ENCODE measurements around the gene ABCF1.

ABCF1 gene

DNA sequence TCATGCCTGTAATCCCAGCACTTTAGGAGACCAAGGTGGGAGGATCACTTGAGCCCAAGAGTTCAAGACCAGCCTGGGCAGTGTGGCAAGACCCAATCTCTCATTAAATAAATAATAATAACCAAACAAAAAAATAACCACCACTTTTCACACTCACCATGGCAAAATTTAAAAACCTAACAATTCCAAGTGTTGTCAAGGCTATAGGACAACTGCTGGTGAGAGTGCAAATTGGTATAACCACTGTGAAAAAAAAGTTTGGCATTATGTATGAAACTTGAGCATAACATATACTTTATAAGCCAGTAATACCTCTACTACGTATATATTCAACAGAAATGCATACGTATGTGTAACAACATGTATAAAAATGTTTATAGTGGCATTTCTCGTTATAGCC, 10.3 kb upstream of the ABCF1 start:
- no peak for DNase-seq

DNA sequence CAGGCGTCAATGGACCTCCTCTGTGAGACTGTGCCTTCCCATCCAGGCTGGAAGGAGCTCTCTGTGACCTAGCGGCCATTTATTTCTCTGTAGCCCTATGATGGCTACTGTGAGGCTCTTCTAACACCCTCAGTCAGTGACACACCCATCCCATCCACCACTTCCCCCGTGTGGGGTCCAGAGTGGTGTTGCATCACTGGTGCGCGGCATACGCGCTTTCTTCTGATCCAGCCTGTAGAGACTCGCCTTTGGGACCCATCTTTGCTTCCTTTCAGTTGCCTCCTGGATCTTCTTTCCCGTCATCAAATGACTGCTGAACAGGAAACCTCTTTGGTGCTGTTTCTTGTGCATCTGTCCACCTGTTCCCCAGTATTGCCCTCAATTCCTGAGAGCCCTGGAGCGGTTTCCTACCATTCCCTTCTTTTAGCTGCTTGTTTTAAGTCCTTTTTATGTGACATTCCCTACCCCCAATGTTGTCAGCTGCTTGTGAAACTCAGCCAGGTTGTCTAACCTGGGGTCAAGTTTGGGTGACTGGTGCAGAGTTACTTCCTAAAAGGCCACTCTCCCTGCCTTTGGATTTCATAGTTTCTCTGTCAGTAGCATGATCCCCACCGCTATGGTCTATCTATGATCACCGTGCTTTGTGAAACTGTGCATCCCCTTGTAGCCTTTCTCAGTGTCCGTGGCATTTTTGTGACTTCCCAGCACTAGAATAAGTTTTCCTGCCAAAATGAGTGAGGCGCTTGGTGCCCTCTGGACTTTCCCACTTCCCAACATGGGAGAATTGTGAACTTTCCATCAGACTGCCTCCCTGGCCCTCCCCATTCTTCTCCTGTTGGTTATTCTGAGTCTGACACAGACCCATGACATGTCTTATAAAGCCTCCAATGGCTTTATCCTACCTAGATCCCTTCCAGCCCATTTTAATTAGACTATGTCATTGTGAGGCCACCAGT, 8.5 kb upstream of the ABCF1 start:
- no peak for DNase-seq

DNA sequence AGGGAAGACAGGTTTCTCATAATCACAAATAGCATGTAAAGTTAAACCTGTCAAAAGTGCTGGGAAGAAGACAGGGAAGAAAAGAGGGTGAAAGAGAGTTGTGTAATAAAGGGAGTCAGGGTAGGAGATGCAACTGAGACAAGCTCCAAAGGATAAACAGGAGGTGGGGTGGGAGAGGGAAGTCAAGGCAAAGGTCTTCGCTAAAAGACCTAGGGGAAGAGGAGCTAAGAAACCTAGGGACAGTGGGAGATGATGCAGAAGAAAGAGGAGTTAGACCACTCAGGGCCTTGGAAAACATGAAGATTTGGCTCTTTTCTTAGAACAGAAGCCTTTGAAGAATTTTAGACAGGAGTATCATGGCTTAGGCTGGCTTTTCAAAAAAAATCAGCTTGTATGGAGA, 7.1 kb upstream of the ABCF1 start:
- no peak for DNase-seq

- DNase-seq, result no peak
Measured at GRCh38 chr6:30565772-30566171, 5.5 kb upstream of the ABCF1 start.

DNA sequence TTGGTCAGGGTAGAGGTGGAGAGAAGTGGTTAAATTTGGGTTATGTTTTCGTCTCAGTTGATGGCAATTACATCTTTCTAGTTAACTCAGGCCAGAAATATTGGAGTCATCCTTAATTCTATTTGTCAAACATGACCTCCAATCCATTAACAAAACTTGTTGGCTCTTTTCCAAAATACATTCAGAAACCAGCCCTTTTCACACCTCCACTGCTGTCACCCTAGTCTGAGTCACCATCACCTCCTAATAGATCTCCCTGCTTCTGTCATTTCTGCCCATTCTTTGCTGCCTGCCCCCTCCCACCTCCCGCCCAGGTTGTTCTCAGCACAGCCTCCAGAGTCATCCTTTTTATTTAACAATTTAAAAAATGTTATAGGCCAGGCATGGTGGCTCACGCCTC, 3.0 kb upstream of the ABCF1 start:
- DNase-seq, result peak in 1 of 2 experiments; percentile 28

DNA sequence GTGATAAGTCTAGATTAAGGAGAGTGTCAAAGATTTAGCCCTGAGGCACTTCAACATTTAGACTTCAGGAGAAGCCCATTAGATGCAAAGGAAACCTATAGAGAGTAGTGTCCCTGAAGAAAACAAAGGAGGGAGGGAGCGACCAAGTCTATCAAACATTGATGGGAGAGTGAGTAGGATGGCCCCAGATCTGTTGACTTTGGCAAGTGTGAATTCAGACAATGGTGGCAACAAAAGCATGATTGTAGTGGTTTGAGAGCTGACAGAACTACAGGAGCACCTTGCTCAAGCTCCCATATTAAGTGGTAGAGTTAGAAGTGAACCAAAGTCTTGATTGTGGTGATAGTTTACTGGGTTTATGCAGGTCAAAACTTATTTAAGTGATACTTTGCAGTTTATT, 979 bp upstream of the ABCF1 start:
- DNase-seq, result no peak

- DNase-seq, result no peak
Measured at GRCh38 chr6:30570740-30571074, 535 bp upstream of the ABCF1 start.

GRCh38 chr6:30571762-30572082, 480 bp downstream of the ABCF1 start:
- DNase-seq, result no peak

- DNase-seq, result no peak
Measured at GRCh38 chr6:30572148-30572547, 906 bp downstream of the ABCF1 start.

GRCh38 chr6:30573113-30573512, 1.9 kb downstream of the ABCF1 start:
- no peak for DNase-seq

DNA sequence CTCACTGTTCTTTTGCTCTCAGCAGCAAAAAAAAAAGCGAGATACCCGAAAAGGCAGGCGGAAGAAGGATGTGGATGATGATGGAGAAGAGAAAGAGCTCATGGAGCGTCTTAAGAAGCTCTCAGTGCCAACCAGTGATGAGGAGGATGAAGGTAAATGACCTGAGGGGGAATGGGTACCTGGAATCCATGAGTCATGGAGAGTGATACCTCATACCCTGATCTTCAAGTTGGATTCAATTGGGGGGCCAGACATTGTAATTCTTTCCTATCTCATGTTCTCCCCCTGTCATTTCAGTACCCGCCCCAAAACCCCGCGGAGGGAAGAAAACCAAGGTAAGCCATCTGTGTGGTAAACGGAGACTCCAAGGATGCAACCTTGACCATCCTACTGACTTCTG, 6.8 kb downstream of the ABCF1 start:
- no peak for DNase-seq

DNA sequence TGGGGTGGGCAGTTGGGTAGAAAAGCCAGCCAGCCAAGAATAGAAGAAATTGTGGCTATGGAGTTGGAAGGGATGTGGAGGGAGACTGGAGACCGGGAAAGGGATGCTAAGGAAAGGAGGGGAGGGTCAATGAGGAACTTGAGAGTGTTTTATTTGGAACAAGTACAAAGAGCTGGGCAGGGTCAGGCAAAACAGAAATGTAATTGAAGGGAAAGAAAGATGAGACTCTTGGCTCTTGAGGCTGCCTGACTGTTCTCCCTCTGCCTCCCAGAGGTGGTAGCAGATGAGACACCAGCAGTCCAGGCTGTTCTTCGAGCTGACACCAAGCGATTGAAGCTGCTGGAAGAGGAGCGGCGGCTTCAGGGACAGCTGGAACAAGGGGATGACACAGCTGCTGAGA, 12.7 kb downstream of the ABCF1 start:
- DNase-seq, result no peak

GRCh38 chr6:30589754-30590358, 18.6 kb downstream of the ABCF1 start:
- no peak for DNase-seq

DNA sequence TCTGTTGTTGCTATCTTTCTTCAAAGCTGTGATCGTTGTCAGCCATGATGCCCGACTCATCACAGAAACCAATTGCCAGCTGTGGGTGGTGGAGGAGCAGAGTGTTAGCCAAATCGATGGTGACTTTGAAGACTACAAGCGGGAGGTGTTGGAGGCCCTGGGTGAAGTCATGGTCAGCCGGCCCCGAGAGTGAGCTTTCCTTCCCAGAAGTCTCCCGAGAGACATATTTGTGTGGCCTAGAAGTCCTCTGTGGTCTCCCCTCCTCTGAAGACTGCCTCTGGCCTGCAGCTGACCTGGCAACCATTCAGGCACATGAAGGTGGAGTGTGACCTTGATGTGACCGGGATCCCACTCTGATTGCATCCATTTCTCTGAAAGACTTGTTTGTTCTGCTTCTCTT, 19.3 kb downstream of the ABCF1 start:
- no peak for DNase-seq

- DNase-seq, result no peak
Measured at GRCh38 chr6:30591008-30591407, 19.8 kb downstream of the ABCF1 start.

- DNase-seq, result no peak
Measured at GRCh38 chr6:30592287-30592686, 21.0 kb downstream of the ABCF1 start.

GRCh38 chr6:30597315-30598144, 26.3 kb downstream of the ABCF1 start:
- peak; percentile 66 to 68 for DNase-seq

GRCh38 chr6:30598912-30599624, 27.8 kb downstream of the ABCF1 start:
- no peak for DNase-seq

DNA sequence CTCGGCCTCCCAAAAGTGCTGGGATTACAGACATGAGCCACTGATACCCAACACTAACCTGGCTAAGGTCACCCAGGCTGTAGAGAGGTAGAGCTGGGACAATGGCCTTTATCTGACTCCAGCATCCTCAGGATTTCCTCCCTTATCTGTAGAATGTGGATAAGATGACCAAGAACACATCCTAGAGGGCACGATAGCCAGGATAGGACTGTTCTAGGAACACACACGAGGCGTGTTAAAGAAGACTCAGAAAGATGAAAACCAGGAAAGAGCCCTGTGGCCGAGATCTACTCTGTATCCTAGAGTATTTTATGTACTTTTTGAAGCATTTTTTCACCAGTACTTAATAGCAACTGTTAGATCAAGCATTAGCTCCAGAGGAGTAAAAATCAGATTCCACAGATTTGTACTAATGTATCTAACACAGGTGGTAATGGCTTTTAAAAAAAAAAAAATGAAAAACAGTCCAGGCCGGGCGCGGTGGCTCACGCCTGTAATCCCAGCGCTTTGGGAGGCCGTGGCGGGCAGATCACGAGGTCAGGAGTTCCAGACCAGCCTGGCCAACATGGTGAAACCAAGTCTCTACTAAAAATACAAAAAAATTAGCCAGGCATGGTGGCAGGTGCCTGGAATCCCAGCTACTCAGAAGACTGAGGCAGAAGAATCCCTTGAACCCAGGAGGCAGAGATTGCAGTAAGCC, 28.5 kb downstream of the ABCF1 start:
- no peak for DNase-seq

DNA sequence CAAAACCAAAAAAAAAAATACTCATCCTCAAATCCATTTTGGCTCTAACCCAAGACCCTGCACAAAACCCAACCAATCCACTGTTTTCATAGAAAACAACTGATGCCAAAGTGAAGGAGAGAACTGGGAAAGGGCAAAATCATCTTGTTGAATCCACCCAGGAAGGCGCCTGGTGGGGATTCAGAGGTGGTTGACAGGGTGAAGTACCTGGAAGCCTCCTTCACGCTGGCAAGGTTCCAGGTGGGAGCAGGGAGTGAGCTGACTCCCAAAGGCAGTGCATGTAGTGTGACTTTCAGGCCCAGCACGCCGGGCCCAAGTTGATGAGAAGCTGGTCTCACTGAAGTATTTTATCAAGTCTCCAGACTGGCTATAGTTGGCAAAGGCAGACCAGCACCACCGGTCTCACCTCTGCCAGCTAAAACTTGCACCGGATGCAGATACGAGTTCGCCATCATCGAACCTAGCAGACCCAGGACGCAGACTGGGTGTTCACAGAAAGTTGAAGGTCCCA, 29.3 kb downstream of the ABCF1 start:
- DNase-seq, result no peak

GRCh38 chr6:30601436-30601814, 30.2 kb downstream of the ABCF1 start:
- no peak for DNase-seq

Data from NCI-H2081 (cell line).